NB4 (cell line): ENCODE results near the gene GXYLT1.

ENCODE experiments used
- CTCF ChIP-seq: IDR thresholded peaks from one replicate; pipeline ENCODE4 v1.5.1; 2012; ENCODE audit warnings: low read depth, low read length
- MYC ChIP-seq: IDR thresholded peaks from 2 replicates; pipeline ENCODE4 v1.6.1; 2011; ENCODE audit warnings: low read depth, low read length
- POLR2A ChIP-seq: IDR thresholded peaks from 2 replicates; pipeline ENCODE4 v1.6.1; 2011; ENCODE audit warnings: mild to moderate bottlenecking; ENCODE audit not compliant: insufficient read length; ENCODE audit errors: extremely low read depth

- TF ChIP-seq CTCF (no peak), POLR2A (no peak), MYC (no peak)
Observed at GRCh38 chr12:42162965-42163364, 18.3 kb upstream of the GXYLT1 start.
